NCI-H146 (cell line): ENCODE results near the gene ISG20L2.
A peak's percentile ranks its signal among the peaks of the same experiment; 100 is the strongest.

Experiments
- DNase-seq: peaks from one replicate; lab custom pipeline; 2025; lab: John Stamatoyannopoulos, UW

Gene ISG20L2

GRCh38 chr1:156706657-156707416, 21.7 kb downstream of the ISG20L2 start:
- DNase-seq, result no peak

DNA sequence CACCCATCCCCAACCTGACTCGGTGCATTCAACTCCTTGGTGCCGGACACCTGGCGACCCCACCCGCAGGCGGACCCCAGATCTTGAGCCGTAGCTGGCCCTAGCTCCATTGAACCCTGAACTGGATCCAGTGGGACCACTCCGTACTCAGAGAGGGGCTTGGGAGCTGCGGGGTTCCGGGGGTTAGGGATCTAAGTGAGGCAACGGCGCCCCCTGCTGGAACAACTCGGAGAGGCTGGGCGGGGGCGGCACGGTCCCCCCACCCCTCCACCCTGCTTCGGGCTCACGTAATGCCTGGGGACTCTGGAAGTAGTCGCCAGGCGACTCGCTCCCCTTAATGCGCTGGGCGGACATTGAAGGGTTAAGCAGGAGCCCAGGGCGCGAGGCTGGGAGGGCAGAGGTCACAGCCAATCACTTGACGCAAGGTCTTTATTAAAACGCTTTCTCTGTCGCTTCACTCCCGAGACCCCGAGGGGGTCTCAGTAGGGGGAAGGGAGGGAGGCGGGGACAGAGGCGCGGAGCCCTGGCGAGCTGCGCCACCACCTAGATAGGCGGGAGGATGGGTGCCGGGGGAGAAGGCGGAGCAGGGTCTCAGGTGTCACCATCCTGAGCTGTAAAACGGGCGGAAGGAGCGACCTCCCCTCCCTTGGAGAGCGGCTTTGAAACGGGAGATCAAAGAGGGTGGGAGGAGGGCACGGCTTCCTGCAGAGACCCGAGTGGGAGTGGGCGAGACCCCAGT, 22.5 kb downstream of the ISG20L2 start:
- peak; percentile 51 for DNase-seq

DNA sequence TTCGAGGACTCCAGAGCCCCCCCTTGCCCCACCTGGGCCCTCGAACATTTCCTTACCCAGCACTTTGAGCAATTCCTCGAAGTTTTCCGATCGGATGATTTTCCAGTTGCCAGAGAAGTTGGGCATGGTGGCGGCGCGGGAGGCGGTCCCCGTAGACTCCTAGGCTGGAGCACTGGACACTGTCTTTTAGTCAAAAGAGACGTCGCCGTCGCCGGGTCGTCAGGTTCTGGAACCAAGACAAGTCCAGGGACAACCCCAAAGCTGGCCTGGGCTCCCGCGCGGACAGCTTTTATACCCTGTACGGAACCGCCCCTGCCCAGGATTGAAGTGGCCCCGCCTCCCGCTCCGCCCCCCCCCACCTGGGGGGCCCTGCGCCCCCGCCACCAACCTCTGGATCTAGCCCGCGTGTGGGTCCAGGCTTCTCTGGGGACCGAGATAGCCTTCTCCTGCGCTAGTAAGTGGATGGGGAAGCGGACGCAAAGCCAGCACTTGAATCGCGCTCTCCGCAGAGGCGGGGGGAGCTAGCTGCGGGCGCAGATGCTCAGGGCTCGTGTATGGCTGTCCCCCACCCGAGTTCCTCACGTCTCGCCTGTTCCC, 23.1 kb downstream of the ISG20L2 start, which contains the start of gene CRABP2:
TSS of gene CRABP2 (minus strand) at position 263 of the 597 bp plus-strand sequence. CDS start at position 126, 137 bp downstream.
- DNase-seq, result peak; percentile 38

DNA sequence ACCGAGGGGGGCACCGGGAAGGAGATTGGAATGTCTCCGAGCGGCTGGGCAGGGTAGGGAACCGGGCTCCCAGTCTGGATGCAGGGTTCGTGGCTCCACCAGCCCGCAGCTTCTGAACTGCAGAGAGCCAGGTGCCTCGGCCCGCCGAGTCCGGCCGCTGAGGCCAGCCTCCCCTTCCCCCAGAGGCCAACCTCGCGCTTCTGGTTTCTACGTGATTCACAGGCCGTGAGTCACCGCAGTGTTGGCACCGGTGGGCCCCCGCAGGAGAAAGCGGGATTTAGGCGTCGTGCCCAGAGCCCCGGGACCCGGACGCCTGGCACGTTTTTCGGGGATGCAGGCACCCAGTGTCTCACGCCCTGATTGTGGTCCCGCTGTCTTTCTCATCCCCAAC, 23.6 kb downstream of the ISG20L2 start:
- peak; percentile 21 for DNase-seq

- DNase-seq, result no peak
Measured at GRCh38 chr1:156704166-156704711, 24.3 kb downstream of the ISG20L2 start.

DNA sequence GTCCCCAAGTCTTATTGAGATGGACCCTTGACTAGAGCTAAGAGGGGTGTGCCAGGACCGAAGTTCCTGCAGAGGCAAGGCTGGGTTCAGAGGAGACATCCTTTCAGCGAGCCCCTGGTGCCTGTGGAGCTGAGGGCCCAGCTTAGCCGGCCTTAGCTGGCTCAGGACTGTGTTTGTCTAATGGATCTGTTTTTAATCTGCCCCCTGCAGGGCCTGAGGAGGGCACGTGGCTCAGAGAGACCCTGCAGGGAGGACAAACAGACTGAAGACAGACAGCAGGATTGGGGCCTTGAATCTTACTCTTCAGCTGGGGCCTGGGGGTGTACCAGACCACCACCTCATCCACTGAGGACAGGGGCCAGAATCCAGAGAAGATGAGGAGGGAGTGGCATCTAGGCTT, 24.8 kb downstream of the ISG20L2 start:
- DNase-seq, result peak; percentile 64

GRCh38 chr1:156703336-156703735, 25.2 kb downstream of the ISG20L2 start:
- DNase-seq, result no peak

DNA sequence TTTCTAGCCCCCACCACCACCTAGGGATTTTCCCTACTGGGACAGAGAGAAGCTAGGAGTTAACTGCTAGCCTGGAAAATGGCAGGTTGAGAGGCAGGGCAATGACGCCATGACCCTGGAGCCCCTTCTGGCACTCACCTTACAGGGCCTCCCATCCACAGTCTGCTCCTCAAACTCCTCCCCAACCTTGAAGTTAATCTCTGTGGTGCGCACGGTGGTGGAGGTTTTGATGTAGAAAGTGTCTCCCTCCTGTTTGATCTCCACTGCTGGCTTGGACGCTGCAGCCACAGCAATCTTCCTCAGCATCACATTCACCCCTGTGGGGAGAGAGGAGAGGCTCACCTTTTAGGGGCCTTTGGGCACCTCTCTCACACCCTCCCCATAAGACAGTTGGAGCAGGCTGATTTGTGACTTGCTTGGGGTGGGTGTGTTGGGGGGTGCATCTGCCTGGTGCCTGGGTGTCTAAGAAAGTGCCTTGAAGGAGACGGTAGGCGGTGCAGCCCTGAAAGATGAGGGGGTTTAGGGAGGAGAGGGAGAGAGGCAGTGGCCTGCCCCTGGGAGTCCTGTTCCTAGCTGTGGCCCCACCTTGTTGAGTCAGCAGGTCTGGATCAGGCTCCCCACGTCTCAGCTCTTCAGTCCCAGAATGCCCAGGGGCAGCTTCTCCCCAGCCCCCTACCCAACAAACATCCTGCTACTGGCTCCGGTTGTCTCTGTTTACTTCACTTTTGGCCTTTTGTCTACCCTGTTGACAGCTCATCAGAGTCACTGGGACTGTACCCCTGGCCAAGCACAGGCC, 27.6 kb downstream of the ISG20L2 start:
- DNase-seq, result no peak

- DNase-seq, result no peak
Measured at GRCh38 chr1:156698995-156699394, 29.6 kb downstream of the ISG20L2 start.

DNA sequence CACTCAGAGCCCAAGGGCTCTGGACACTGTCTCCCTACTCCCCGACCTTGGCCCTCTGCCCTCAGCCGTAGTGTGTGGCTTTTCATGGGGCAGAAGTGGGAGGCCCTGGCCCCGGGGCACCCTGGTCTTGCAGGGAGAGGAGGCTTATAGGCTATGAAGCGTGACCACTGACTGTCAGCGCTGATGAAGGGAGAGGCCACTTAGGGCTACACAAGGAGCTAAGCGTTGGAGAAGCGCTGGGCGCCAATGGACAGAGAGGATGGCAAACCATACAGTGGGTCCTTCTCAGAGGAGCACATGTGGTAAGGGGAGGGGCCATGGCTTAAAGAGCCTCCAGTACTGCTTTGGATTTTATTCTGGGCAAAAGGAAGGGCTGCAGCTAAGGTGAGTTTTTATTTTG, 31.1 kb downstream of the ISG20L2 start:
- DNase-seq, result no peak

DNA sequence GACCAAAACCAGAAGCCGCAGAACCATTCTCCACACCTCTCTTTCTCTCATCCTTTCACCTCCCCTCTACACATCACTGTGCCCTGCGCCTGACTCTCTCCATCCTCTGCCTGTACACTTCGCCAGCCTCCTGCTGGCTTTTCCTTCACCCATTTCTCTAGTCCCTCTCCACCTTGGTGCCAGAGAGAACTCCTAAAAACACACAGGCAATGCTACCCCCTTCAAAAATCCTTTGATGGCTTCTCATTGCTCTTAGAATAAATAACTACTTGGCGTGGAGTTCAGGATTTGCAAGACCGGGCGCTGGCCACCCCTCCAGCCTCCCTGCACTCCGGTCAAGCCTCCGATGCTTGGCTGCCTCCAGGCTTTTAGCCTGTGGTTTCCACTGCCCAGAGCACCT, 31.8 kb downstream of the ISG20L2 start:
- no peak for DNase-seq

GRCh38 chr1:156694690-156694962, 33.9 kb downstream of the ISG20L2 start:
- no peak for DNase-seq

DNA sequence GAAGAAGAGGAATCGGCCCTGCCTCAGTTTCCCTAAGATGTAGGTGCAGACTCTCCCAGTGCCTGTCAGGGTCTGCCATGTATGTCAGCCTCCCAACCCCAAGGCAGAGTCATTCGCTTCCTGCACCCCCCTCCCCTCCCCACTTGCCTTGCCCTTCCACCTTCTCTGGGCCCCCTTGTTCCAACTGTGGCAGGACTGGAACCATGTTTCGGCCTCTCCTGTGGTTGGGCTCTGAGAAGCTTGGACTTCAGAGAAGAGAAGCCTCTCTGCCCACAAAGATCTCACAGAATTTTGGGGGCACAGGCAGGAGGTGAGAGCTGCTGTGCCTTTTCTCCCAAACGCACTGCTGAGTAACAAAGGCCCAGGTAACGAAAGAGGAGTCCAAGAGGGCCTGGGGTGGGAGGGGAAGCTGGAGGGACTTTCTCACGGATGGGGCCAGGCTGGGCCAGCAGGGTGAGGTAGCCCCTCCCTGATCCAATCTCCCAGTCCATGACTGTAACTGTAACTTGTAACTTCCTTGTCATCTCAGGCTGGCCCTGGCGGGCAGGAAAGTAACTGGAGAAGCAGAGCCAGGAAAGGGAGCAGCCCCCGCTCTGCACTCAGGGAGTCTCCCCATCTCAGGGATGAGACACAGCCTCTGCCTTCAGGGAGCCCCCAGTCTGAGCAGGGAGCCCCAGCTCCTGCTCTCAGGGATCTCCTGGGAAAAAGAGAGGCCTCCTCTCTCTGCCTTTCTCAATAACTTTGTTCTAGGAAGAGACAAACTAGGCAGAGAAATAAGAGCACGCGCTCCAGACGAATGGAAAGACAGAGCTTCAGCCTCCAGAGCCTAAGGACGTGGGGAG, 34.5 kb downstream of the ISG20L2 start:
- no peak for DNase-seq

DNA sequence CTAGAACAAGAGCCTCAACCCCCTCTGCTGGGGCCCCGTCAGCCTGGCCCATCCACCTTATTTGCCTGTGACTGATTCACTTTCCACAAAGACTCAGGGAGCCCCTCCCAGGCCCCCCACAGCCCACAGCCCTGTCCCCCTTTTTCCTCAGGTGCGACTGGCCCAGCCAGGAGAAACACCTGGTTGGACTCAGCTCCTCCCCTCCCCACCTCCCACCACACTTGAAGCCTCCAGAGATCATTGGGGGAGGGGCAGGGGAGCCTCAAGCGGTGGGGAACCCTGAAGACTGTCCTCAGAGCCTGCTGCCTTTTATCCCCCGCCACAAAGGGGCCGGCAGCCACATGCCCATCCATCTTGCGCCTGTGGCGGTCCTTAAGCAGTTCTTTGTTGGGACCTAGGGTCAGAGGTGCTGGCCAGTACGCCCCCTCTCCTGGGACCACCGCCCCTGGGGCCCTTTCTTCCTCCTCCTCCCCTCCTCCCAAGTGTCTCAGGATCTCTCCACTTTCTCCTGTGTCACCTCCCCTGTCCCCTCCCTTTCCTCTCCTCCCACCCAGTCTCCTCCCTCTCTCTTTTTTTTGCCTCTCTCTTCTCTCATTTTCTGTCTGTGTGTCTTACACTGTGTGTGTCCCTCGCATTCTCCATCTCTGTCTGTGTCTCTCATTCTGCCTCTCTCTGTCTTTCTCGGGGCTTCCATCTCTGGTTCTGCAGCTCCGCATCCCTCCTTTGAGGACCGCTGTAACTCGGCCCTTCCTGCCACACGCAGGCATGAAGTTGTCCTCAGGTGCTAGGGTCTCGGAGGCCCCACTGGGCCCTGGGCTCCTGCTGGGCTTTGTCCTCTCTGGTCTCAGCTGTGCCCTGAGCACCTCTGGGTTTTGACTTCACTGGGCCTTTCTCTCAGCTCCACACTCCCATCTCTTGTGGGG, 35.4 kb downstream of the ISG20L2 start:
- peak; percentile 82 for DNase-seq

GRCh38 chr1:156692441-156692924, 36.1 kb downstream of the ISG20L2 start:
- no peak for DNase-seq

DNA sequence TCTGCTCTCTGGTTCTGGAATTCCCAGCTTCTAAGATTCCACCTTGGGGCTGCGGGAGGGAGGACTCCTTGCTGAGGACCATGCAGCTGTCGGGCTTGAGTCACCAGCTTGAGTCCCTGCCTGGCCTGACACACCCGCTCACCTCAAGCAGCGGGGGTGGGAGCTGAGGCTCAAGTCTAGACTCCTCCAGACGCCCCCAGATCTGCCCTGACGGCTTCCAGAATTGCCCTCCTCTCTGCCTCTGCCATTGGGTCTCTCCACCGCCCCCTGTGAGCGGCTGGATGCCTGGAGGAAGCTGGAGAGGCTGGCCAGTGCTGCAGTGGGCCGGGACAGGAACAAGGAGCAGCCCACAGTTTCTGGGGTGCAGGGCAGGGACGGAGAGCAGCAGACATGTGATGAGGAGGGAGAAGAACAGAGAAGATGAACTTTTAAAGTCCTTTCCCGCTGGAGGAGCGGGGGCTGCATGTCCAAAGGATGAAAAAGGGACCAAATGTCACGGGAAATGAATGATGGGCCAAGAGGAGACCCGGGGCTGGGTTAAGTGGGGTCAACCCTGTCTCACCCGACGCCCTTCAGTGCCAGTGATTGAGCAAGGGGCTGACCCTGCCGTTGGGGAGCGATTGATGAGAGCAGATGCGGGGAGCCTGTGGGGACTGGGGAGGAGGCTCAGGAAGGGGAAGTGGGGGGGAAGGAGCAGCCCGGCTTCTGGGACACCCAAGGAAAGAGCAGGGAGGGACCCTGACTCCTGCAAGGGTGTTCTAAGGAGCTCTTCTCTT, 36.7 kb downstream of the ISG20L2 start:
- no peak for DNase-seq

- no peak for DNase-seq
Measured at GRCh38 chr1:156691191-156691590, 37.4 kb downstream of the ISG20L2 start.

- DNase-seq, result no peak
Measured at GRCh38 chr1:156690675-156691036, 37.9 kb downstream of the ISG20L2 start.
